Panc1 (cell line): ENCODE results near the gene DOCK4. TPM values are rescaled to one million over a fixed set of nuclear protein-coding genes. Genes with fewer than 3 reads are reported as not detected.

Experiments used
- ATAC-seq: fragments of 200-7000 bp; cut with Tn5 transposase; 2 replicates; pipeline ENCODE4 v1.9.1; 2020; ENCODE audit warnings: mild to moderate bottlenecking, moderate library complexity
- BruUV-seq: library from RNA; stranded (reverse); fragments of 400-500 nt; replicated peaks from 2 replicates; lab custom pipeline; 2021; lab: Mats Ljungman, UMichigan
- CTCF ChIA-PET: fragments of 300-600 bp; sonication (Branson Sonifier 250); formaldehyde crosslinking; loops from one replicate; lab custom pipeline; 2022; ENCODE audit warnings: antibody characterized with exemption; lab: Charles Lee
- POLR2A ChIA-PET: fragments of 300-600 bp; sonication (Branson Sonifier 250); formaldehyde crosslinking; loops from one replicate; lab custom pipeline; 2022; ENCODE audit warnings: antibody characterized with exemption; lab: Charles Lee
- DNase-seq: peaks from one replicate; pipeline ENCODE4 v3.0.0-alpha.2; 2010; ENCODE audit warnings: low read depth, low spot score
- H3K27ac ChIP-seq: 2 replicates; pipeline ENCODE4 v1.5.1; 2011; ENCODE audit warnings: mild to moderate bottlenecking, low read length, inconsistent platforms
- H3K27me3 ChIP-seq: fragments of 200-500 bp; sonication (Bioruptor generic); 2 replicates; pipeline ENCODE4 v1.6.0; 2014; ENCODE audit warnings: low read length, inconsistent platforms; ENCODE audit not compliant: control insufficient read depth, insufficient read depth
- H3K36me3 ChIP-seq: fragments of 200-500 bp; sonication (Bioruptor generic); 2 replicates; pipeline ENCODE4 v1.5.1; 2014; ENCODE audit warnings: inconsistent platforms, mild to moderate bottlenecking, low read length, moderate library complexity; ENCODE audit not compliant: control insufficient read depth, insufficient read depth
- H3K4me1 ChIP-seq: 2 replicates; pipeline ENCODE4 v1.5.1; 2011; ENCODE audit warnings: inconsistent platforms, mild to moderate bottlenecking, low read length, moderate library complexity; ENCODE audit not compliant: control insufficient read depth, insufficient read depth
- H3K4me3 ChIP-seq, 2 experiments: 2 replicates each; pipeline ENCODE4 v1.5.1; 2011 to 2012; ENCODE audit warnings: low read depth in 2 of 2, low read length in 2 of 2, mild to moderate bottlenecking in 2 of 2, inconsistent platforms in 1 of 2, moderate library complexity in 1 of 2
- H3K9me3 ChIP-seq: fragments of 200-500 bp; sonication (Bioruptor generic); 2 replicates; pipeline ENCODE4 v1.5.1; 2014; ENCODE audit warnings: low read depth, mild to moderate bottlenecking, inconsistent platforms, low read length, moderate library complexity; ENCODE audit not compliant: control insufficient read depth, insufficient read depth
- CTCF ChIP-seq: fragments of 450-650 bp; IDR thresholded peaks from 2 replicates; pipeline ENCODE4 v1.5.1; 2017; ENCODE audit warnings: mild to moderate bottlenecking
- POLR2AphosphoS5 ChIP-seq: IDR thresholded peaks from 2 replicates; pipeline ENCODE4 v1.6.1; 2012; ENCODE audit warnings: mild to moderate bottlenecking, low read depth, low read length, moderate library complexity
- REST ChIP-seq, 2 experiments: IDR thresholded peaks; 2 replicates each; pipeline ENCODE4 v1.6.1; 2011 to 2012; ENCODE audit warnings: low read depth in 2 of 2, control low read depth in 1 of 2, low read length in 1 of 2, mild to moderate bottlenecking in 1 of 2, moderate library complexity in 1 of 2; ENCODE audit not compliant: insufficient read depth in 1 of 2
- SIN3A ChIP-seq: IDR thresholded peaks from 2 replicates; pipeline ENCODE4 v1.6.1; 2012; ENCODE audit warnings: low read depth, mild to moderate bottlenecking, low read length, moderate library complexity, borderline replicate concordance; ENCODE audit not compliant: insufficient read depth
- TCF7L2 ChIP-seq: IDR thresholded peaks from 2 replicates; pipeline ENCODE4 v1.6.1; 2011; ENCODE audit warnings: mild to moderate bottlenecking, low read depth, low read length, inconsistent platforms
- in situ Hi-C: cut with HindIII; loops from 2 replicates; pipeline ENCODE4 v1.10.0; 2016; ENCODE audit warnings: low sequenced_read_pairs, low pct_unique_long_range_greater_than_20kb
- intact Hi-C: fragments of 100-400 bp; cut with micrococcal nuclease; formaldehyde crosslinking; loops from one replicate; pipeline ENCODE4 v1.10.0; 2022; ENCODE audit not compliant: unreplicated experiment
- total RNA-seq: library from RNA; stranded (reverse); gene quantifications from one replicate; pipeline ENCODE4 v1.2.1, GENCODE V29; 2021; ENCODE audit not compliant: unreplicated experiment

The DOCK4 gene
- total RNA-seq, 1 experiment from 2014 or later = 10.8 TPM

GRCh38 chr7:111743244-111743847 lies 462.9 kb downstream of the DOCK4 start:
- Histone ChIP-seq H3K36me3 (no peaks in the 10 kb centered on the region), H3K4me3 (no peak overlapping the region), H3K27ac (no peak overlapping the region), H3K27me3 (no peaks in the 10 kb centered on the region), H3K9me3 (no peaks in the 10 kb centered on the region), H3K4me1 (no peaks in the 10 kb centered on the region)
- CTCF ChIA-PET = no interaction called here
- POLR2A ChIA-PET = no interaction called here
- no TSS peak for BruUV-seq
- TF ChIP-seq SIN3A = no peak
- TF ChIP-seq TCF7L2 = no peak
- TF ChIP-seq REST (IDR thresholded peaks at IDR 0.05; ENCODE audit: insufficient read depth in 1 of 2, low read depth in 2 of 2, low read length in 1 of 2) = no peak
- no peak for TF ChIP-seq CTCF
- no peak for TF ChIP-seq POLR2AphosphoS5
- DNase-seq = no peak
- in situ Hi-C loops (no loop called here), intact Hi-C loops (loop anchor here (5.0 kb wide), 3 partner anchors 114 to 754 kb away; no protein-coding TSS in a partner anchor)
- ATAC-seq = no peak

- in situ Hi-C loops = no loop called here
- BruUV-seq = no TSS peak
- intact Hi-C loops = loop anchor here (5.0 kb wide), 3 partner anchors 115 to 755 kb away; no protein-coding TSS in a partner anchor
- Histone ChIP-seq H3K9me3 (no peaks in the 10 kb centered on the region), H3K27me3 (no peaks in the 10 kb centered on the region), H3K36me3 (no peaks in the 10 kb centered on the region), H3K4me3 (no peak overlapping the region), H3K4me1 (no peaks in the 10 kb centered on the region), H3K27ac (no peak overlapping the region)
- peak; percentile 93 for ATAC-seq
- CTCF ChIA-PET = interaction anchor here (0.7 kb wide), 2 partner anchors 233 to 1244 kb away, joined by 3 read pairs; no protein-coding TSS in a partner anchor
- no peak for DNase-seq
- TF ChIP-seq REST (IDR thresholded peaks at IDR 0.05; ENCODE audit: insufficient read depth in 1 of 2, low read depth in 2 of 2, low read length in 1 of 2) (no peak), CTCF (peak; percentile 80), TCF7L2 (no peak)
- POLR2A ChIA-PET = no interaction called here
Observed at GRCh38 chr7:111741811-111742240, 464.4 kb downstream of the DOCK4 start.
